Activated T-cell treated with anti-CD3 and anti-CD28 coated beads, Interleukin-2, amount 50 U/mL, for 1 hour (primary cell): Measurements from ENCODE around the gene TMEM151B.

Source experiments
- DNase-seq: peaks from one replicate; pipeline ENCODE4 v3.0.0-alpha.2; 2020

Gene TMEM151B

GRCh38 chr6:44265722-44266233 lies 4.5 kb upstream of the TMEM151B start:
- no peak for DNase-seq

DNA sequence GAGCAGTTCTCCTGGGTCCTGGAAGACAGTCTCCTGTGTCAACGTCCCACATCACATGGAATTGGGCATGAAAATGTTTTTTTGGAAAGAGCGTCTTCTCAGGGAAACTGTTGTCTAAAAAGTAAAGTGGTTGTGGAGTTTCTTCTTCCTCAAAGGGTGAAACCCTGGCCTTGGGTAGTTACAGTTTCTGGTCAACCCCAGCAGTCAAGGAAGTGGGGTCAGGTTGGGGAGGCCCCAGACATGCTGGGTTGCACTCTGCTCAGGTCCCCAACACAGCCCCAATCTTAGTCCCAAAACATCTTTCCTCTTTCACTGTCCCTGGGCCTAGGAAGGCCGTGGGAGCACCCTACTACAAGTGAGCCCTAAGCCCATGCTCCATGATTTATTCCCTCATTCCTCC lies 3.9 kb upstream of the TMEM151B start:
- DNase-seq, result no peak

DNA sequence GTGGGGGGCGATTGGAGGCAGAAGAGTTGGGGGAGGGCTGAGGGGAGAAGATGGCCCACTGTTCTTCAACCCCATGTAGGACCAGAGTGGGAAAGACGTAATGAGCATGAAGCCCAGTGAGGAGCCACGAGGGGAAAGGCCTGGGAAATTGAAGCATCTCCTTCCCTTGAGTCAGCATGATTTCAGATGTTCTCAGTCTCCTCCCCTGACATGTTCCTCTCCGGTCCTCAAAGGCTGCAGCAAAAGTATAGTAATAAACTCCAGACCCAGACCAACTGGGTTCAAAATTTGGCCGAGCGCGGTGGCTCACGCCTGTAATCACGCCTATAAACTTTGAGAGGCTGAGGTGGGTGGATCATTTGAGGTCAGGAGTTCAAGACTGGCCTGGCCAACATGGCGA lies 3.0 kb upstream of the TMEM151B start:
- no peak for DNase-seq

GRCh38 chr6:44268095-44268628 lies 2.1 kb upstream of the TMEM151B start:
- DNase-seq, result peak; percentile 73

DNA sequence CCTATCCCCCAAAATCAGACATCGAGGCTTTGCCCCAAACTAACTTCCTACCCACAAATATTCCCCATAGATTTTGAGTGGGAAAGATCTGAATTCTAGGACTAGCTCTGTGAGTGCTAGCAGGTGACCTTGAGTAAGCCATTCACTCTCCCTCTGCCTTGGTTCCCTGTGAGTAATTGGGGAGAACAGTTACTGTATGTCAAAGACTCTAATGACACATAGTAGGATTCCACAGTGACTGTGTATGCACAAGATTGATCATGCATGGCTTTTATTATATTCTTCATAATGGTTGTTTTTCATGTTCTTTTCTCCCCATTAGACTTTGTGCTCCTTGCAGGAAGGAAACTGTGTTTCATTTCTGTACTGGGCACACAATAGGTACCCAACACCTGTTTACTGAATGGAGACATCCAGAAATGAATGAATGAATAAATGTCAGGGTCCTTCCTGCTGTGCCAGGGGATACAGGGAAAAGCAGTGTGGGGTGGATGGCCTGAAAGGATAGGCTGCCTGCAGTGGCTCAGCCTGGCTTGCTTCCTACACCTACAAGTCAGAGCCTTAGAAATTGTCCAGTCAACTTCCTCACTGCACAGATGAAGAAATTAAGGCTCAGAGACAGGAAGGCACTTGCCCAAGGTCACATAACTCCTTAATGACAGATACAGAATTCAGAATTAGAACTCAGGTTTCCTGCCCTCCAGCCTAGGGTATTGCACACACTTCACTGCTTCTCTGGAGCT lies 901 bp upstream of the TMEM151B start:
- DNase-seq, result no peak

DNA sequence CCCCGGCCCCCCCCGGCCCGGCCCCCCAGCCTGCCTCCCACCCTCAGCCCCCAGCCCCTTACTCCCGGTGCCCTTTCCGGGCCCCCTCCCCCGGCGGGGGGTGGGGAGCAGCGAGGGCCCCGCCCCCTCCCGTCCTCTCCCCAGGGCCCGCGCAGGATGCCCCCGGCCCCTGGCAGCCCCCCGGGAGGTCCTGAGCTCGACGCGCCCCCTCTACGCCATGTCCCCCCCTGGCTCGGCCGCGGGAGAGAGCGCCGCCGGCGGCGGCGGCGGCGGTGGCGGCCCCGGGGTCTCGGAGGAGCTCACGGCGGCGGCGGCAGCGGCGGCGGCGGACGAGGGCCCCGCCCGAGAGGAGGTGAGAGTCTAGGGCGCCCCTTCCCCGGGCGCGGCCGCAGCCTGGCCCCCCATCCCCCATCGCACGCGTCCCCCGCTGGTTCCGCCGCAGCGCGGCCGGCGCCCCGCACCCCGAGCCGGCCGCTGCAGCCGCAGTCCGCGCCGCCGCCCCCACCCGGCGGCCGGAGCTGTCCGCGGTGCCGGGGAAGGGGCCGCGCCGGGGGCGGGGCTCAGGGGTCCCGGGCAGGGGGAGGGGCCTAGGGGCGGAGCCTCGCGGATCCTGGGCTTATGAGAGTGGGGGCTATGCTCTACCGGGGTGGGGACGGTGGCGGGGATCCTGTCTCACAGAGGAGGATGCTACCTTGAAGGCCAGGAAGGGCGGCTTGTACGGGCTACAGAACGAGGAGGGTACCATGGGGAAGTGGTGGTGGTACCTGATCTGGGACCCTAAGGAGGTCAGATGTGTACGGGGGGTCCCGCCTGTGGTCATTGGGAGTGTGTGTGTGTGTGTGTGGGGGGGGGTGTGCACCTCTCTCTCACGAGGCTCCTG lies 516 bp downstream of the TMEM151B start:
- DNase-seq, result no peak

DNA sequence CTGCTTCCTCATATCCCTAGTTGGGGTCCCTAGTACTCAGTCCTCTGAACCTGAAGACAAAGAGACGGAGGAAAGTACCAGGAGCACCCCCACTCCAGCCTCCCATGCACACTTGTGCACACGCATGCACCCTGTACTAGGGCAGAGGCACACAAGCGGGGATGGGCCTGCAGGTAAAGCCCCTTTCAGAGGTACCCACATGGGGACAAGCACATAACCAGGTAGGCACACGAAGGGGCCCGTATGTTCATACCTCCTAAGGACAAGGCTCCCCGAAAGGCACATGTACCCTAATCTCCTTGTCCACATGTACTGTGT lies 1.1 kb downstream of the TMEM151B start:
- no peak for DNase-seq

DNA sequence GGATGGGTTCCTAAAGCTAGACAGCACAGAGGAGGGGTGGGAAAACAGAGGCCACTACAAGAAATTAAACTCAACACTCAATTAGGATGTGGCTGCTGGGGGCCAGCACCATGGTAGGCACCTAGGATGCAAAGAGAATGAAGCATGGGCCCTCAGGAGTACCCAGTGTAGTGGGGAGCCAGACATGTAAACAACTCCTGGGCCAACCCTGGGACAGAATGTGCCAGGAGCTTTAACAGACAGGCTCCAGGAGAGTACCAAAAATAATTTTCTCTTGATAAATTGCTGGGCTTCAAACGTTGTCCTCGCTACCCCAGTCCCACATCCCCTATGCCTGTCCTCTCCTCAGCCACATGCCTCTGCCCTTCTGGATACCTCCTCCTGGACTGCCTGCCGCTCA lies 1.7 kb downstream of the TMEM151B start:
- no peak for DNase-seq

DNA sequence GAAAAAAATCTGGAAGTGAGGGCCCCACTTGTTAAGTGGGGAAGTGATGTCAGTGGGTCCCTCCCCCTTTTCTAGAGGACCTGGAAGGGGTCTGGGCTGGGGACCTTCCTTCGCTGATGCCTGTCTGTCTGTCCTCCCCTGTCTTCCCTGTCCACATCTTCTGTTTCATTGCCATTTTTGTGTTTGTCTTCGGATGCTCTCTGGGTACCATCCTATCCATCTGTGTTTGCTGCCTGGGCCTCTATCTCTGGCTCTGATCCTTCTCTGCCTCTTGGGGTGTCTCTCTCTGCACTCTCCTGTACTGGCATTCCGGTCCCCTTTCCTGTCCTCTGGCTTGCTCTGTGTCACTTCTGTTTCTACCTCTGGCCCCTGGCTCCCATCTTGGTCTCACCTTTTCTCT lies 2.3 kb downstream of the TMEM151B start:
- DNase-seq, result no peak

GRCh38 chr6:44272999-44273566 lies 2.8 kb downstream of the TMEM151B start:
- DNase-seq, result no peak

DNA sequence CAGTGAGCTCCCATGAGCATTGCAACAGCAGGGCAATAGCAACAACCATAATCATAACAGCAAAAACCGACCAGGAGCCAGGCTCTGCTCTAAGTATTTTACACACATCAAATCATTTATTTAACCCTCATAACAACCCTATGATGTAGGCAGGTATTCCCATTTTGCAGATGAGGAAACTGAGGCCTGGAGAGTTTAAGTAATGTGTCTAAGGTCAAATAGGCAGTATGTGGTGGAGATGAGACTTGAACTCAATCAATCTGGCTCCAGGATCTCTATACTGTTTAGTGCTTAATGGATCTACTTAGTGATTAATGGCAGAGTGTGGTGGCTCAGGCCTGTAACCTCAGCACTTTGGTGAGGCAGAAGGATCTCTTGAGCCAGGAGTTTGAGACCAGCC lies 3.4 kb downstream of the TMEM151B start:
- DNase-seq, result no peak

DNA sequence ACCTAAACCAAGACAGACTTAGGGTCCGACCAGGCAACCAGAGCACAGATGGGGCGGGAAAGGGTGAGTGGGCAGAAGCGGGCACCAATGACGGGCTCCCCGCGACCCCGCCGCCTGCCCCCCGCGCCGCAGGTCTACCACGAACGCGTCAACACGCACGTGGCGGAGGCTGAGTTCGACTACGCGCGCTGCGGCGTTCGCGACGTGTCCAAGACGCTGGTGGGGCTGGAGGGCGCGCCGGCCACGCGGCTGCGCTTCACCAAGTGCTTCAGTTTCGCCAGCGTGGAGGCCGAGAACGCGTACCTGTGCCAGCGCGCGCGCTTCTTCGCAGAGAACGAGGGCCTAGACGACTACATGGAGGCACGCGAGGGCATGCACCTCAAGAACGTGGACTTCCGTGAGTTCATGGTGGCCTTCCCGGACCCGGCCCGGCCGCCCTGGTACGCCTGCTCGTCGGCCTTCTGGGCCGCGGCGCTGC lies 5.1 kb downstream of the TMEM151B start:
- no peak for DNase-seq

GRCh38 chr6:44275749-44276648 lies 5.7 kb downstream of the TMEM151B start:
- DNase-seq, result peak; percentile 51

GRCh38 chr6:44276667-44277640 lies 6.7 kb downstream of the TMEM151B start:
- DNase-seq, result no peak

- DNase-seq, result no peak
Measured at GRCh38 chr6:44277763-44278162, 7.5 kb downstream of the TMEM151B start.

- no peak for DNase-seq
Measured at GRCh38 chr6:44278315-44278714, 8.1 kb downstream of the TMEM151B start.

GRCh38 chr6:44278774-44279697 lies 8.8 kb downstream of the TMEM151B start:
- DNase-seq, result no peak

DNA sequence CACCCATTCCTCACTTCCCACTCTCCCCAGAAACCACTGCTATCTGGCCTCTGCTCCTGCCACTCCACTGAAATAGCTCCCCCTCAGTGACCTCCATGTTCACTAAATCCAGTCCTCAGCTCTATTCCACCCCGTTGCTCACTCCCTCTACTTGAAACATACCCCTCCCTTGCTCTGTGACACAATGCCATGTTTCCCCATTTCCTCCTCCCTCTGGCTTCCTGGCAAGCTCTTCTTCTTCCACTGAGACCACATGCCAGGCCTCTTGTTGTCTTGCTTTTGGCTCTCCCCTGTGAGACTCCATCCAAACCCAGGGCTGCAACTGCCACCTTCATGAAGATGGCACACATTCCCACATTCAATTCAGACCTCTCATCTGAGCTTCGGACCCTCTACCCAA lies 13.9 kb downstream of the TMEM151B start:
- no peak for DNase-seq

DNA sequence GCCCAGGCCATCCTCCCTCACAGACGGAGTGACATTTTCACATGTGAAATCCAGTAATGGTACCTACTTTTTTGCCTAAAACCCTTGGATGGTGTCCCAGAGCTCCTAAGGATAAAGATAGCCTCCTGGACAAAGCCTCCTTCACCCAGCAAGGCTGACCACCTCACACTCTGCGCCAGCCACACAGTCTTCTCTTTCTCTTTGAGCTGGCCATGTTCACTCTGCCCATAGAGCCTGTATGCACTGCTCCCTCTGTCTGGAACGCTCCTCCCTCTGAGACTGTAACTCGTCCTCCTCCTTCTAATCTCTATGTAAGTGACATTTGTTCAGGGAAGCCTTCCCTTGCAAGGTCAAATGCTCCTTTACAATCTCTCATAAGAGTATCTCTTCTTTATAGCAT lies 14.6 kb downstream of the TMEM151B start:
- no peak for DNase-seq
